HG02571 (cell line): ENCODE results near the gene SLC37A1.

Experiments used
- ATAC-seq: cut with Tn5 transposase; IDR thresholded peaks from one replicate; pipeline ENCODE4 v1.9.1; 2021; ENCODE audit warnings: mild to moderate bottlenecking, moderate library complexity; ENCODE audit not compliant: unreplicated experiment

Gene SLC37A1

DNA sequence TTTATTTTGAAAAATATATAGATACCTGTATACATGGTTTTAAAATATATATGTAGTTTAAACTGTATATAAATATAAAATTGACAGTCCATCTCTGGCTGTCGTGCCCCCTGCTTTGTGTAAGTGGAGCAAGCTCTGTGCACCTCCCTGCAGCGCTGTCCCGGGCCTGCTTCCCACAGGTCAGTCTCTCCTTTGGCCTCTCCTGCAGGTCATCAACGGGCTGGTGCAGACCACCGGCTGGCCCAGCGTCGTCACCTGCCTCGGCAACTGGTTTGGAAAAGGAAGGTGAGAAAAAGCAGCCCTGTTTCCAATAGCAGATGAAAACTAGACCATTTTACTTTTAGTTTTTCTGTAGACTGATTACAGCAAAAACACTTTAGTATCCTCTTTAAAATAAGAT is 28.5 kb downstream of the SLC37A1 start:
- no peak for ATAC-seq

DNA sequence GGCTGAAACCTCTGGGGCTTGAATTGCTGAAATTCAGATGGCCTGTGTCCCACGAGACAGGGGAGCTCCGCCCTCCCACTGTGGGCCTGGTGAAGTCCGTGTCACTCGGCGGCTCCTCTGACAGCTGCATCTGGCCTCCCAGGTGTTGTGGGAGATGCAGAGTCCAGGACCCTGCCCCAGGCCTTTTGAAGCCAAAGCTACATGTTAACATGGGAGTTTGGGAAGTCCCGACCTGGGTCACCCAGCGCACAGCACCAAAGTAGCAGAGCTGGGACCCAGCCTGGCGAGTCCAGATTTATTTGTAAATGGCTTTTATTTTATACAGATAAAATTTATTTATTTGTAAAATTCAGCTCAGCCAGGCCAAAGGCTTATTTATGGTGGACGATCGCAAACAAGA is 28.9 kb downstream of the SLC37A1 start:
- ATAC-seq, result no peak

DNA sequence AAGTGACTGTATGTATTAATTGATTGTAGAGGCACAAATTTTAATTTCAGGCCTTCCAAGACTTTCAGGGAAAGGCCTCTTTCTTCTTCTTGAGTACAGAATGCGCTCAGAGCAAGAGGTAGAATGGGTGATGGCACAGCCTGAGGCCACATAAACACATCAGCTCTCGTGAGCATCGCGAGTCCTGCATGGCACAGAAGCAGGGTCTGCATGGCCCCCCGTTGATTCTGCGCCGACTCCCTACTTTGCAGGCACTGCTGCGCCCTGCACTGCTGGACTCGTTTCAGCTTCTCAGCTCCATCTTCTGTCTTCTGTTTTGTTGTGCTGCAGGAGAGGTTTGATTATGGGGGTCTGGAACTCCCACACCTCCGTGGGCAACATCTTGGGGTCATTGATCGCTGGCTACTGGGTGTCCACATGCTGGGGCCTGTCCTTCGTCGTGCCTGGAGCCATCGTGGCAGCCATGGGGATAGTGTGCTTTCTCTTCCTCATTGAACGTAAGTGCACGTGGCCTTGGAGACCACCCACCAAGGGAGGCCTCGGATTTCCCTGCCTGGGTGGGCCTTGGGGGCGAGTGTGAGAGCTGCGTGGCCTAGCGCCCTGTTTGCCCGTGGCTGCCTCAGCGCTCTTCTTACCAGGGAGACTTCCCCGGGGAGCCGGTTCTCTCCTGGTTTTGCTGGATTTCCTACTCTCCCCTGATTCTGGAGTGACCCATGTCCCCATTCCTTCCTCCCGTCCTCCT is 29.6 kb downstream of the SLC37A1 start:
- no peak for ATAC-seq

DNA sequence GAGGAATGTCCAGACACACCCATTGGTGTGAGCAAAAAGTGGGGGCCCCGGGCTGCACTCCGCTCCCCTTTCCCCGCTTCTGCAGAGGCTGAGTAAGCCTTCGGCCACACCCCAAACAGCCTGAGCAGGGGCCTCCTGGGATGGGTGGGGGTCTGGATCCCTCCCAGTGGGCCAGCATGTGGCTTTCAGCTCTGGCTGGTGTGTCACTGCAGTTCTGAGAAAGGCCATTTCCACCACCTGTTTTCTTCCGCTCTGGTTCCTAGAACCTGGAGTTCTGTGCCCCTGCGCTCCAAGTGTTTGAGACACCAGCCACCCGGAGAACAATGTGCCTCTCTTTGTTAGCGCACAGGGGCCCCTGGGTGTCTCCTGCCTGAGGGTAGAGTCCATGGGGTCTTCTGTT is 30.9 kb downstream of the SLC37A1 start:
- ATAC-seq, result no peak

DNA sequence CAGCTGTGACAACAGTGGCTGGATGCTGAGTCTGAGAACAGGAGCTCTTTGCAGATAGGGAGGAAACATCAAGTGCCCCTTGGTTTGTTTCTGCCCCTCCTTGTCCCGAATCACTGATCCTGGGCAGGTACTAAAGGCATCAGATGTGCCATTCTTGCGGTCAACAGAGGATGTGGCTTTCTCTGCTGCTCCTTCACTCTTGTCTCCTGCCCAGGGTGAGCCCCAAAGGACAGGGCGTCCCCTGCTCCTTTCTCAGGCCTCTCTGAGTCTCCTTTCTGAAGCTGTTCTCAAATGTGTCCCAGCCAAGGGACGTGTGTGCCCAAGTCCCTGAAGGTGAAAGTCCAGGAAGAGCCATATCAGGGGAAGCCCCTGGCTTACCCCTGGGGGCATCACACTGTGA is 31.7 kb downstream of the SLC37A1 start:
- no peak for ATAC-seq

DNA sequence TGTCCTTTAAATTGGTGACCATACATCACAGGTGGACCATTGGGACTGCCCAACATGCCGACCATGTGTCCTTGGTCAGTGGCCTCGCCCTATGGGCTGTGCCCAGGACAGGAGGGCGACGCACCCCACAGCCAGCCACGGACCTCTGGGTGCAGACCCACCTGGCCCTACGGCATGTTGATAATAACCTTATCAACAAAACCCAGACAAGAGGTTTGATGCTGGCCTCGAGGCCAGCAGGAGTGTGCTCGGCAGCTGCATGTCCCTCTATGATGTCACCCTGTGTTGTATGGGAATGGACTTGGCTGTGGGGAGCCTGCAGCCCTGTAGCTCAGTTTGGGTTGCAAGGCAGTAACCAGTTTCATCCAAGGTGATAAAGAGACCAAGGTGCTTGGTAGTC is 32.1 kb downstream of the SLC37A1 start:
- no peak for ATAC-seq

DNA sequence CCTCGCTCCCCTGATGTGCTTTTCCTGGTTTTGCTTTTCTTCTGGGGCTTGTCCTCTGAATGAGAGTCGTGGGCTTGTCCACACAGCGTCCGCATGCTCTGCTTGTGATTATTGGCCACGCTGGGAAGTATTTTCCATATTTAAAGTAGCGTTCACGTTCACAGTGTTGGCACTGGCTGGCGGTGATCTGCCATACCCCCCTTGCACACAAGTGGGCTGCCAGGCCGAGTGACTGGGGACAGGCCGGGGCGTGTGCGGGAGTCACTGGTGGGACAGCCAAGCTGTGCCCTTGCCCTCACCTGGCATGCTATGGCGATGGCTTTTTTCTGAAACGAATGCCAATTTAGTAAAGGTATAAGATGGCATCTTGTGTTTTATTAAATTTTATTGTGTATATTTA is 32.8 kb downstream of the SLC37A1 start:
- ATAC-seq, result no peak

DNA sequence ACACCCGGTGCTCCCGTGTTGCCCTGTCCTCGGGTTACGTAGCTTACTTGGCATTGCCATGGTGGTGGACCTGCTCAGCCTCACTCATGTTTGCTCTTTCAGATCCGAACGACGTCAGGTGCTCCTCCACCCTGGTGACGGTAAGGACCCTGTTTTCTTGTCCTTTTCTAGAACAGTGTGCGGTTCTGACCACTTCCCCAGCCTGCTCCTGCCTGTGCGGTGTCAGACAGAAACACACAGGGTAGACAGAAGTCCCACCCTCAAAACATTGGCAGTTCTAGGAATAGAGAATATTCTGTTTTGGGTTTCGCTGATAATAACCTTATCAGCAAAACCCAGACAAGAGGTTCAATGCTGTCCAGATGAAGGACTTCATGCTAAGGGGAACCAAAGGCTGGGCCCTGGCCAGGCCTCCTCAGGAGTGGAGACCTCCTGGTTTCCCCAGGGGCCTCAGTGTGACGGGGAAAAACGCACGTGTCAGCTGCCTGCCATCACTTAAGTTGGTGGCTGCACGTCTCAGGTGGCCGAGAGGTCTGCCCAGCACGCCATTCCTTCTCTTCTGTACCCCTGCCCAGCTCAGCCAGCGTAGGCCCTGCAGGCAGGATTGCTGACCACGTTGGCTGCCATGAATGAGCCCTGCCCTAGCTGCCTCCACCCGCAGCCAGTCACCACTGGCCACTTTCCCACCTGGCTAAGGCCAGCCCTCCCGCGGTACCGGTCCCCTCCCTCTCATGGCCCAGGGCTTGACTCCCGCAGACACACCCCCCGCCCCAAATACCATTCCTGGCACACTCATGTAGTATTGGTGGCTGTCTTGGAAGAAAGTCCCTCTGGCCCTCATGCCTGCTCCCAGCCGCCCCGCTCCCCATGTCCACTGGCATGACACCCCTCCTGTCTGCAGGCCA is 33.6 kb downstream of the SLC37A1 start:
- ATAC-seq, result no peak

DNA sequence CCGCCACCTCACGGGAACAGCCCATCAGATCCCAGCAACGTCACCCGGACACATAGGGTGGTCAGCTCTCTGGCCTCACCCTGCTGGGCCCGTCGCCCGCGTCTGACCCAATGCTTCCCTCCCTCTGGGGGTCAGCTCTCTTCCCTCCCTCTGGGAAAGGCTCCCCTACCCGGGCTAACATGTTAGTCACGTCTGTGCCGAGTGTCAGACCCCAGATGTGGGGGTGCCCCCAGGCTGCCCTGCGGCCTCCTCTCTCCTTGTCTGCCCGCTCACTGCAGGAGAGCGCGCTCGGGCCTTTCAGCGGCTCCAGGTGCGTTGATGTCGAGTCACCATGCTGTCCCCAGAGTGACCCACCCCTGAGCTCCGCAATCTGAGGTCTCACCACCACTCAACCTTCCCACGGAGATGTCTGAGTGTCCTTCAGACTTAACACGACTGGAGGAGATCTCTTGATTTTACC is 34.3 kb downstream of the SLC37A1 start:
- no peak for ATAC-seq

DNA sequence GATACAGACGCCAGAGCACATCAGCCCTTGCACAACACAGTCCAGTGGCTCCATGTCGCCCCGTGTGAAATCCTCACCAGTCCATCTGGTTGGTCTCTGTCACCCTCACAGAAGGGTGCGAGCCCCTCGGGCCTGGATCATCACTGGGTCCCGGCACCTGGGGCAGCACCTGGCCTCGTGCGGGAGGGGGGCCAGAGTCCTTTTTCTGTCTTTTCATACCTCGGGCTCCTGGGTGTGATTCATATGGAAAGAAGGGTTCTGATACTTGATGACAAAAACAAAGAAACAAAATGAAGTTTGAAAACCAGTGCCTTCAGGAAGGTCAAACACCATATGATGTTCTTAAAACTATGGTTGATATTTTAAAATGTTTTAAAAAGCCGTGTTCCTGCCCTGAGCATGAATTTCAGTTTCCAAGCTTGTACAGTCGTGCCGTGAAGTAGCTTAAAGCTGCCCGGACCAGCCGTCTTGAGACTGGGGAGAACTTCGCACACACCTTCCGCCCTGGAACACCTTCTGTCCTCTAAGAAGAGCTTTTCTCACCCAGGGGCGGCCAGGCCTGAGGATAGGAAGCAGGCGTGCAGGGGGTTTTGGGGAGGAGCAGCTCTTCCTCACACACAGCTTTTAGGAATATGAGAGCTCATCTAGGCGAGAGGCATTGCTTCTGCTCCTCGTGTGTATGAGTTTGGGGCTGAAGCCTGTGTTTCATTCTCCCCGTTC is 35.2 kb downstream of the SLC37A1 start:
- ATAC-seq, result no peak

DNA sequence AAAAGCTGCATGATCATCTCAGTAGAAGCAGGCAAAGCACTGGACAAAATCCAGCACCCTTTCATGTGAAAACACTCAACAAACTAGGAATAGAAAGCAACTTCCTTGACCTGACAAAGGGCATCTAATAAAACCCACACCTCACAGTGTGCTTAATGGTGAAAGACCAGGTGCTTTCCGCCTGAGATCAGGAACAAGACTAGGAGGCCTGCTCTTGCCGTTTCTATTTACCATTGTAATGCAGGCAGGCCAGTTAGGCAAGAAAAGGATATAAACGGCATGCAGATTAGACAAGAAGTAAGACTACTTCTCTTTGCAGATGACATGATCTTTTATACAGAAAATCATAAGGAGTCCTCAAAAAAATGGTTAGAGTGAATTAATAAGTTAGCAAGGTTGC is 37.2 kb downstream of the SLC37A1 start:
- no peak for ATAC-seq

DNA sequence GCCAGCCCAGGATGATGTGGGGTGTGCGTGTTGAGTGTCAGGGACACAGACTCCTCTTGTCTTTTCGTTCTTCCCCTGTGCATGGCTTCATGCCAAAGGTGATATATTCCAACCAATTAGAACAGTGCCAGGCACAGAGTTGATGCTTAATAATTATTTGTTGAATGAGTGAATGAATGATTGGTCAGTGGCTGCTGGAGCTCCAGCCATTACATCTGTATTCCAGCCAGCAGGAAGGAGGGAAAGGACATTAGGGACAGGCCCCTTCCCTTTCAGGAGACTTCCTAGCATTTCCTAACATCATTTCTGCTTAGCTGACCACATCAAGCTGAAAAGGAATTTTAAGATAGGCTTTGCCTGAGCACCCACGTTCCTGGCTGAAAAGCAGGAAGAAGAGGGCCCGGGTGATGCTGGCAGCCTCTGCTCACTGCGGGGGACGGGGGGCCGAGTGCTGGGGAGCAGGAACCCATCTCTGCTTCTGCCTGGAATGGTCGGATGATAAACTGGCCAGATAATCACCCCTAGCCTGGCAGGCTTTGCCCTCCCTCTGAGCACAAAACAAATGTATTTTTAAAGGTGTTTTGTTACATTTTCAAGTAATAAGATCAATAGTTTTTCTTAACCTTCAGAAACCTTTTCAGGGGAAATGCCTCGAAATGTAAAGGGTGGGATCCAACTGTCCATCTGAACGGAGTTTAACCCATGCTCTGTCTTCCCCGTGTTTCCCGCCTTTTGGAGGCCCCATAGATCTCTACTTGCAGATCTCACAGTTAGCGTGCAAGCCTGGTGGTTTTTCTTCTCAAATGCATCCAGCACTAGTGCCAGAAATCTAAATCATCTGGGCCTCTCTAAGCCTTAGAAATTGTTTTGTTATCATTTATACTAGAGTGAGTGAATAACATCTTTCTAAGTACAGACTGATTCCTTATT is 39.0 kb downstream of the SLC37A1 start:
- no peak for ATAC-seq

DNA sequence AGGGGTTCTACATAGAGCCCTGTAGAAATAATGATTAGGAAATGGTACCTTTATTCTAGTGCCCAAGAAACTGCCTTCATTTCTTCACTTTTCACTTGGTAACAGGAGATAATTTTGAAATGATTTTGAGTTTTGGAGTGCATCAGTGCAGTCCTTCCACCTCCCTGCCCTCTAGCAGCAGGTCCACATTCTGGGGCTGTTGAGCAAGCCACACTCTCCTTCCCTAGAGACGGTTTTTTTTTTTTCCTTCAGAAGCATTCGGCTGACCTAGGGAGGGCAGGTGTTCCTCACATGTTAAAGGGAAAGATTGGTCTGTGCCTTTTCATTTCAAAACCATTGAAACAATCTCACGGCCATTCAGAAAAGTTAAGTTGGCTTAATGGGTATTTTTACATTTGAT is 39.8 kb downstream of the SLC37A1 start:
- ATAC-seq, result no peak

DNA sequence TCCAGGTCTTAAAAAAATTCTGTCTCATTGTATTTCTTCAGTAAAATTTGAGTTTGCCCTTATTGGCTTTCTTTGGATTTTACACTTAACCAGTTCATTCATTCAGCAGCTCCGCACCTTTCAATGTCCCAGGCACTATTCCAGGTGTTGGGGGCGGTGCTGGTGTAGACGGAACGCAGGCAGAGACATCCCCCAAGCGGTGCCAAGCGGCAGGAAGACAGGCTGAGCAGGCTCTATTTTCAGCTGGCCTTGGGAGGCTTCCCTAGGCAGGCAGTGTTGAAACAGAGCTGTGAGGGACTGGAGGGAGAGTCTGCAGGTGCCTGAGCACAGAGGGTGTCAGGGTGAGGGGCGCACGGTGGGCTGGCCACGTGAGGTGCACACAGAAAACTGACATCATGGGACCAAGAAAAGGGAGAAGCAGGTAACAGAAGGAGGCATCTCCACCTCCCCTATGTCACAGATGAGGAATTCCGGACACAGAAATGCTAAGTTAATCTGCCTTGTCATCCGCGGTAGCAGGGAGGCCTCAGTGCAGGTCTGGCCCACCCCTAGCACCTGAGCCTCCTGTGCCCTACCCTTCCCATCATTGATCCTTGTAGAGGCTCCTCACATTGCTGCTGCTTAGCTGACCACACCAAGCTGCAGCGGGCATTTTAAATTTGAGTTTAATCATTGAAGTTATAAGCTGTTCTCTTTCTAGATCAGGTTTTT is 40.8 kb downstream of the SLC37A1 start:
- ATAC-seq, result no peak

DNA sequence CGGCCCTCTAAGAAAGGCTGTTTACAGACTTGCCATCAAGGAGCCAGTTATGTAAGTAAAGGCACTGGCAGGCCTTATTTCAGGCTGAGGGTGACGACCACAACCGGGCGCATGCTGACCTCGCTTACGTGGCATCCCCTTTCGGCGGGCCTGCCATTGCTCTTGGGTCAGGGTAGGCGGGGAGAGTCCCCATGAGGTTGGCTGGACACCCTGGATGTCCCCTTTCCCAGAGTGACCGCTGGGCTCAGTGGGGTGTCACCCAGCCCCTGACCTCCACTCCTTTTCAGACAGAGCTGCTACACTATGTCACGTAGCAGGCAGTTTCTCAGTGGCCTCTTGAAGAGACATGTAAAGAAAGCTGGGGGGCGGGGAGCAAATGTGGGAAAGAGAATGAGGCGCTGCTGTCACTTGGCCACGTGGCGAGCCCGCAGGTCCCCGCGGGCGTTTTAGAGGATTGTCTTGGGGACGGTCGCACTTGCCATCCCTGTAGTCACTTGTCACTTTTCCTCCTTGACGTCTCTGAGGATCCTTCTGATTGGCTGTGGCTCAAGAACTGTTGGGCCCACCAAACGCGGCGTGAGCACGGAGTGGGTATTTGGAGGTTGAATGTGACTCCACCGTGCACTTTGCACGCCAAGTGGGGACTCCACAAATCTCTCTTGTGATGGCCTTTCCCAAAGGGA is 42.2 kb downstream of the SLC37A1 start:
- ATAC-seq, result no peak

DNA sequence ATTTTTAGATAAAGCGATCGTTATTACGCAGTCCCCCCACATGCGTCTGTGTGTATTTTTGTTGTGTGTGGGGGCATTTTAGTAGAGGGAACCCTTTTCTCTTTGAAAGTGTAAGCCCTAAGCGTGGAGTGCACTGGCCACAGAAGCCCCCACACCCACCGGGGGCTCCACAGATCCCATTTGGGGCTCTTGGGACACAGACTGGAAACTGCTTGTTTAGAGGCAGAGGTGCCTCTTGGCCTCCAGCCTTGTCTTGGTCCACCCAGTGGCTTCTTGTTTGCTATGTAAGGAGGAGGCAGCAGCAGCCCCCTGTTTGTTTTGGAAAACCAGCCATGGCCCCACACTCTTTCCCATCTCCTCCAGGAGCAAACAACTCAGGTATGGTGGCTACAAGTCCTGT is 42.8 kb downstream of the SLC37A1 start:
- no peak for ATAC-seq

DNA sequence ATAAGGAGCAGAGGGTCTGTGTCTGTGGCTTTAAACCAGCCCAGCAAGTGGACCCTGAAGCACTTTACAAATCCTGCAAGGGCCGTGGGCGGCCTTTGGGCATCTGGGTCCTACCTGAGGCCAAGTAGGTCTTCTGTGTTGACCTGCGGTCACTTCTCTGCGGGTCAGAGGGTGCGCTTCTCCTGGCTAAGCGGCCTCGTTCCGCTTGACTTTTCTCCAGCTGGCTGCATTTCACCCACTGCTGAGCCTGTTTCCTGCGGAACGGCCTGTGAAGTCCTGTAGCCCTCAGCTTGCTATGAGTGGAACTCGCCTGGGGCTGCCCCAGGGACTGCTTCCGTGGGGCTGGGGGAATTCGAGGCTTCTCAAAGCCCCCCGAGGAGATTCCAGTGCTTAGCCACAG is 43.3 kb downstream of the SLC37A1 start:
- ATAC-seq, result no peak

DNA sequence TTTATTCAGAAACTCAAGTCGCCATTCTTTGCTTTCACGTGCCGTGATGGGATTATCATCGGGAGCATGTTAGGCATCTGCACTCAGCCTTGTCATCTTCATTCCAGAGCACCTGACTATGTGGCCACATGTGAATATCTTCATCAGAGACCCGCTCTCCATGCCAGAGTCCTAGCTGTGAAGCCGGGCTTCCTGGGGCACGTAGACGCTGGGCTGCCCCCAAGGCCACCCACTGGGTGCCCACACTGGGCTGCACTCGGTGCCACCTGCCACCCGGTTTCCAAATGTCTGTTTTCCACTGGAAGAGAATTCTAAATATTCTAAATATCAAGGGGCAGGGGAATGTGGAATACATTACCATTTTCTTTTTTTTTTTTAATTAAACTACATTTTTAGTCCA is 43.8 kb downstream of the SLC37A1 start:
- no peak for ATAC-seq

DNA sequence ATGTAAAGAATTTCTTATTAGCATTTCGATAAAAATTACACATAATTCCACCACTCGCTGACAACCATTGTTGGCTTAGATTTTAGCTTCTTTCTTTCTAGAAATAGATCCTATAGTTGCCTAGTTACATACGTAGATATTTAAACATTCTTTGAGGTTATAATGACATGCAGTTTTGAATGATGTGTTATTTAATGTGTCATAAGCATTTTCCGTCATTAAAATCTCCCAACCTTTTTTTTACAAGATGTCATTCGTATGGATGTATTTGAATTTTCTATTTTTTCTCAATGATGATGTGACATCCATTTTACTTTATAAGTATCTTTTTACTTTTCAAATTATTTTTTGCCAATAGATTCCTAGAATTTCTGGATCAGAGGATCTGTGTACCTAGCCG is 44.7 kb downstream of the SLC37A1 start:
- ATAC-seq, result no peak
